GM21515 (cell line): ENCODE results near the gene CLEC11A.

Source experiments
- ATAC-seq: cut with Tn5 transposase; IDR thresholded peaks from one replicate; pipeline ENCODE4 v1.9.1; 2021; ENCODE audit not compliant: unreplicated experiment

CLEC11A gene, protein sequence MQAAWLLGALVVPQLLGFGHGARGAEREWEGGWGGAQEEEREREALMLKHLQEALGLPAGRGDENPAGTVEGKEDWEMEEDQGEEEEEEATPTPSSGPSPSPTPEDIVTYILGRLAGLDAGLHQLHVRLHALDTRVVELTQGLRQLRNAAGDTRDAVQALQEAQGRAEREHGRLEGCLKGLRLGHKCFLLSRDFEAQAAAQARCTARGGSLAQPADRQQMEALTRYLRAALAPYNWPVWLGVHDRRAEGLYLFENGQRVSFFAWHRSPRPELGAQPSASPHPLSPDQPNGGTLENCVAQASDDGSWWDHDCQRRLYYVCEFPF

GRCh38 chr19:50723069-50723468, at the start of gene CLEC11A:
CLEC11A (plus strand) TSS chr19:50723364; CDS start chr19:50723526, 162 bp downstream.
- no peak for ATAC-seq

GRCh38 chr19:50676625-50677197, 46.5 kb upstream of the CLEC11A start:
- no peak for ATAC-seq

- no peak for ATAC-seq
Measured at GRCh38 chr19:50677636-50678035, 45.5 kb upstream of the CLEC11A start.

GRCh38 chr19:50678323-50678722, 44.8 kb upstream of the CLEC11A start:
- no peak for ATAC-seq

- peak; percentile 58 for ATAC-seq
Measured at GRCh38 chr19:50679177-50680125, 43.7 kb upstream of the CLEC11A start.

- ATAC-seq, result no peak
Measured at GRCh38 chr19:50686310-50687032, 36.7 kb upstream of the CLEC11A start.

DNA sequence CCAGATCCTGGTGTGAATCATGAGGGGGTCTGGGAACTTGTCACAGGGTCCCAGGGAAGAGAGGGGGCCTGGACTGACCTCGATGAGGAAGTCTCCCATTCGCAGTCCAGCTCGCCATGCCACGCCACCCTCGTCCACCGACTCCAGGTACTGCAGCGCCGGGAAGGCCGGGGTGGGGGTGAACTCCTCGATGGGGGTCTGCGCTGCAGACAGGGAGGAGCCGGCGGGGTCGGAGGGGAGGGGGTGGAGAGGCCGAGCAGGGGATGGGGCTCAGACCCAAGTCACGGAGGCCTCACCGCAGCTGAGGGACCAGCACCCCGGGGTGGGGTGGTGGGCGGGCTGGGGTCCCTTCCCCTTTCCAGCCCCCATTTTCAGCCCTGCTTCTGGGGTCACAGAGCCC, 34.4 kb upstream of the CLEC11A start:
- ATAC-seq, result no peak

DNA sequence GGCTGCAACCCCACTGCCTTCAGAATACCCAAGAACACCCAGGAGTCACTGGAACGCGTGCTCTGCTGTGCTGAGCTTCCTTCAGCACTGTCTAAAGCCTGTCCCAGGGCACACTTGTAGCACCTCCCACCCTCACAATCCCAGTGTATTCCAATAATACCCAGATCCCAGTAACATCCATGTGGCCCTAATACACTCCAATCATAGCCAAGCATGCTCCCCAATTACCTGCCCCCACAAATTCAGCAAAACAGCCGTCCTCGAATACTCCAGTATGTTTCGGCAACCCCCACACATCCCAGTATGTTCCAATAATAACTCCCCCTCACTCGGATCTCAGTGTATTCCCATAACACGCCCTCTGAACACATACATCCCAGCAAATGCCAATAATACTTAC, 32.7 kb upstream of the CLEC11A start:
- ATAC-seq, result no peak

GRCh38 chr19:50693064-50693975, 29.8 kb upstream of the CLEC11A start:
- no peak for ATAC-seq

GRCh38 chr19:50694815-50695145, 28.4 kb upstream of the CLEC11A start:
- no peak for ATAC-seq

DNA sequence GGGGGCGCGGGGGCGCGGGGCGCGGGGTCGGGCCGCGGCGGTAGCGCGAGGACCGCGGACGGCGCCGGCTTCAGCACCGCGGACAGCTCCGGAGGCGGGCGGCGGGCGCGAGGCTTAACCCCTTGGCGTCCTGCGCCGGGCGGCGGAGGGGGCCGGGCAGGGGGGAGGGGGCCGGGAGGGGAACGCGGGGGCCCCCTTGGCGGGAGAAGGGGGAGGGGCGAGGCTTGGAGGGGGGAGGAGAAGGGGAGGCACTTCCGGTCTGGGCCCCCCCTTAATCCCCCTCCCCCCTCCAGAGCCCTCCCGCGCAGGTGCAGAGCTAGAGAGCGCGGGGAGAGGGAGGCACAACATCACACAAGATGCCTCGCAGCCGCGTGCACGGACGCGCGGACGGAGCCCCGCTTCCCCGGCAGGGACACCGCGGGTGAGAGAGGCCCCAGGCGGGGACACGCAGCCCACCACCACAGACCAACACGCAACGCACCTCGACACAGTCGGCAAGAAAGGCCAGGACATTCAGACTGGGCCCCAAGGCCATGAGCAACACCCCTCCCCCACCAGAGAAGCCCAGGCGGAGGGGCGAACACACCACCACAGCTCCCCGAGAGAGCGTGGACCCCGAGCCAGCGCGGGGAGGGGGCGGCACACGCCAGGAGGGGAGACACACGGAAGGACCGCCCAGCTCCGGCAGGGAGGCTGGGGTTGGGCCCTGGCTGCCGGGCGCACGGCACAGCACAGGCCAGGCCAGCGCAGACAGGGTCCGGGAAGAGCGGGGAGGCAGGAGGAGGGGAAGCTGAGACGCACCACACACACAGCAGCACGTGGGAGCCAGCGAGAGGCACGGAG, 27.7 kb upstream of the CLEC11A start:
- ATAC-seq, result no peak

- ATAC-seq, result no peak
Measured at GRCh38 chr19:50696094-50696483, 27.1 kb upstream of the CLEC11A start.

GRCh38 chr19:50697414-50698124, 25.6 kb upstream of the CLEC11A start:
- no peak for ATAC-seq

GRCh38 chr19:50701367-50701985, 21.7 kb upstream of the CLEC11A start:
- ATAC-seq, result no peak

DNA sequence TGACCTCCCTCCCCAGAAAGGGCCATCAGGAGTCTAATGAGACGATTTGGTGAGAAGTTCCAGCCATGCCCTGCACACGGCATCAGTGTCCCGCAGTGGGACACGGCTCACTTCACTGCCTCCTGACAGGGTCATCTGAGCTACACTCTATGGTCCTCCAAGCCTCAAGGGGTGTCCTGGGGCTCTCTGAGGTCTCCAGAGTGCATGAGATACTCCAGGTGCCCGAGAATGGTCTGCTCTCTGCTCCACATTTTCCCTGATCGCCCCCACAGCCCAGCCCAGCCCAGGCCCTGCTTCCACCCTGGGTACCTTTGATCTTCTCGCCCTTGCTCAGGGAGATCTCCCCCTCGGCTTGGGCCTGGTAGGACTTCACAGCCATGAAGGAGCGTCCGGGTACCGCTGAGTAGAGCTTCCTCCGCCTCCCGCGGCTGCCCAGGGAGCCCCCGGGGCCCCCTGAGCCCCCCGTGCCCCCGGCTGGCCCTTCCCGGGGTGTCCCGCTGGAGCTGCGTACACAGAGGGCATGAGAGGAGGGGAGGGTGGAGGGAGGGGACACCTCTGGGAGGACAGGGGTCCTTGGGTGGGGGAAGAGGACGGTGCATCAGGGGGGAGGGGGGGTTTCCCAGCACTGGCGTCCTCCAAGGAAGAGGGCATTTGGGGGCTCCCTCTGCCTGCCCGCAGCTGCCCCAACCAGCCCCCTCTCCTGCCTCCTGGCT, 20.9 kb upstream of the CLEC11A start:
- no peak for ATAC-seq

GRCh38 chr19:50702871-50703829, 20.0 kb upstream of the CLEC11A start:
- no peak for ATAC-seq
